ENCODE data around the gene NR4A1.

Gene NR4A1

GRCh38 chr12:52043386-52044212 is 7.6 kb upstream of the NR4A1 start:
- no peak for DNase-seq

GRCh38 chr12:52044292-52044983 is 6.8 kb upstream of the NR4A1 start:
- no peak for DNase-seq

GRCh38 chr12:52045794-52046199 is 5.4 kb upstream of the NR4A1 start:
- no peak for DNase-seq

- DNase-seq, result no peak
Measured at GRCh38 chr12:52046859-52047258, 4.4 kb upstream of the NR4A1 start.

- DNase-seq, result no peak
Measured at GRCh38 chr12:52049286-52049685, 2.0 kb upstream of the NR4A1 start.

- no peak for DNase-seq
Measured at GRCh38 chr12:52049688-52050087, 1.6 kb upstream of the NR4A1 start.

GRCh38 chr12:52050116-52050757 is 1.0 kb upstream of the NR4A1 start:
- DNase-seq, result peak; percentile 75

GRCh38 chr12:52052468-52053186 is 1.4 kb downstream of the NR4A1 start:
- peak; percentile 61 for DNase-seq

GRCh38 chr12:52053536-52054209 is 2.4 kb downstream of the NR4A1 start:
- DNase-seq, result no peak

GRCh38 chr12:52054231-52054832 is 3.1 kb downstream of the NR4A1 start:
- peak; percentile 22 for DNase-seq

- peak; percentile 27 for DNase-seq
Measured at GRCh38 chr12:52054833-52055730, 3.8 kb downstream of the NR4A1 start.

- DNase-seq, result peak; percentile 38
Measured at GRCh38 chr12:52055731-52056711, 4.8 kb downstream of the NR4A1 start.

GRCh38 chr12:52056801-52057637 is 5.8 kb downstream of the NR4A1 start:
- peak; percentile 35 for DNase-seq

GRCh38 chr12:52057638-52058576 is 6.7 kb downstream of the NR4A1 start:
- peak; percentile 23 for DNase-seq

GRCh38 chr12:52058631-52059361 is 7.6 kb downstream of the NR4A1 start:
- peak; percentile 41 for DNase-seq

- peak; percentile 62 for DNase-seq
Measured at GRCh38 chr12:52059582-52060497, 8.6 kb downstream of the NR4A1 start.
